Measurements from ENCODE around the gene ELFN2. TPM values are rescaled to one million over a fixed set of nuclear protein-coding genes. Genes with fewer than 3 reads are reported as not detected.

Gene ELFN2
- total and polyA plus RNA-seq, 2 experiments from 2014 or later, result 0.48 to 1.1 TPM

- WGBS, 2 experiments (ENCODE audit: low coverage in 1 of 2, low lambda C conversion rate in 2 of 2, missing lambda C conversion rate in 2 of 2), result 55 to 65% methylated on average over 5 of the region's 5 CpGs
- Histone ChIP-seq H3K4me3 (no peak overlapping the region), H3K9me3 (ENCODE audit: low read depth) (no peaks in the 10 kb centered on the region), H4K20me1 (ENCODE audit: insufficient read depth) (no peaks in the 10 kb centered on the region), H3K4me1 (ENCODE audit: insufficient read depth) (peaks cover 12% of the 10 kb centered on the region), H3K27ac (no peak overlapping the region), H3K36me3 (ENCODE audit: low read depth) (no peaks in the 10 kb centered on the region), H3K4me2 (ENCODE audit: unreplicated experiment) (no peak overlapping the region), H2AFZ (no peak overlapping the region), H3K79me2 (ENCODE audit: insufficient read depth) (no peaks in the 10 kb centered on the region), H3K27me3 (replicated peaks; ENCODE audit: insufficient read depth) (no peaks in the 10 kb centered on the region; the same call in 1 of the 2 replicates), H3K9me2 (ENCODE audit: insufficient read depth) (no peaks in the 10 kb centered on the region), H3K9ac (no peak overlapping the region), H3F3A (ENCODE audit: insufficient read depth) (no peaks in the 10 kb centered on the region)
- DNase-seq, result no peak
- TF ChIP-seq EZH2phosphoT487 (IDR thresholded peaks at IDR 0.05; ENCODE audit: insufficient read depth, low read depth), result no peak
- no peak for TF ChIP-seq EZH2 (IDR thresholded peaks at IDR 0.05; ENCODE audit: insufficient read depth, poor library complexity, severe bottlenecking)
- in situ Hi-C loops (cut with MboI), result no loop called here
Observed at GRCh38 chr22:37354670-37355069, 72.6 kb downstream of the ELFN2 start.

GRCh38 chr22:37354261-37354660 is 73.0 kb downstream of the ELFN2 start:
- H3K9ac ChIP-seq, result no peak overlapping the region
- H2AFZ ChIP-seq, result no peak overlapping the region
- H3K36me3 ChIP-seq (ENCODE audit: low read depth), result no peaks in the 10 kb centered on the region
- H3K79me2 ChIP-seq (ENCODE audit: insufficient read depth), result no peaks in the 10 kb centered on the region
- H3K4me3 ChIP-seq, result no peak overlapping the region
- WGBS, 2 experiments (ENCODE audit: low coverage in 1 of 2, low lambda C conversion rate in 2 of 2, missing lambda C conversion rate in 2 of 2), result 74 to 77% methylated on average over 4 of the region's 4 CpGs
- H3K4me2 ChIP-seq (ENCODE audit: unreplicated experiment), result peak overlapping the region; percentile 14
- H3K27ac ChIP-seq, result no peak overlapping the region
- no peaks in the 10 kb centered on the region for H3K9me3 ChIP-seq (ENCODE audit: low read depth)
- no peaks in the 10 kb centered on the region; the same call in 1 of the 2 replicates for H3K27me3 ChIP-seq (replicated peaks; ENCODE audit: insufficient read depth)
- in situ Hi-C loops (cut with MboI), result no loop called here
- H3K9me2 ChIP-seq (ENCODE audit: insufficient read depth), result no peaks in the 10 kb centered on the region
- TF ChIP-seq EZH2phosphoT487 (IDR thresholded peaks at IDR 0.05; ENCODE audit: insufficient read depth, low read depth) (no peak), EZH2 (IDR thresholded peaks at IDR 0.05; ENCODE audit: insufficient read depth, poor library complexity, severe bottlenecking) (no peak)
- DNase-seq, result no peak
- H3K4me1 ChIP-seq (ENCODE audit: insufficient read depth), result peaks cover 12% of the 10 kb centered on the region
- no peaks in the 10 kb centered on the region for H4K20me1 ChIP-seq (ENCODE audit: insufficient read depth)
- H3F3A ChIP-seq (ENCODE audit: insufficient read depth), result no peaks in the 10 kb centered on the region

- Histone ChIP-seq H3K36me3 (ENCODE audit: low read depth) (no peaks in the 10 kb centered on the region), H4K20me1 (ENCODE audit: insufficient read depth) (no peaks in the 10 kb centered on the region), H3F3A (ENCODE audit: insufficient read depth) (no peaks in the 10 kb centered on the region), H3K4me2 (ENCODE audit: unreplicated experiment) (peak overlapping the region; percentile 14), H3K79me2 (ENCODE audit: insufficient read depth) (no peaks in the 10 kb centered on the region), H3K9ac (no peak overlapping the region), H3K4me1 (ENCODE audit: insufficient read depth) (peaks cover 12% of the 10 kb centered on the region), H2AFZ (no peak overlapping the region), H3K4me3 (no peak overlapping the region), H3K9me2 (ENCODE audit: insufficient read depth) (no peaks in the 10 kb centered on the region), H3K27me3 (replicated peaks; ENCODE audit: insufficient read depth) (no peaks in the 10 kb centered on the region; the same call in 1 of the 2 replicates), H3K27ac (no peak overlapping the region), H3K9me3 (ENCODE audit: low read depth) (no peaks in the 10 kb centered on the region)
- in situ Hi-C loops (cut with MboI), result no loop called here
- DNase-seq, result peak; percentile 74
- no peak for TF ChIP-seq EZH2phosphoT487 (IDR thresholded peaks at IDR 0.05; ENCODE audit: insufficient read depth, low read depth)
- 32 to 37% methylated on average over 16 of the region's 16 CpGs for WGBS, 2 experiments (ENCODE audit: low coverage in 1 of 2, low lambda C conversion rate in 2 of 2, missing lambda C conversion rate in 2 of 2)
Observed at GRCh38 chr22:37353839-37354238, 73.4 kb downstream of the ELFN2 start.

GRCh38 chr22:37352481-37352880 is 74.8 kb downstream of the ELFN2 start:
- no peaks in the 10 kb centered on the region for H3K36me3 ChIP-seq (ENCODE audit: low read depth)
- no peaks in the 10 kb centered on the region for H3F3A ChIP-seq (ENCODE audit: insufficient read depth)
- WGBS, 2 experiments (ENCODE audit: low coverage in 1 of 2, low lambda C conversion rate in 2 of 2, missing lambda C conversion rate in 2 of 2), result 65 to 76% methylated on average over 7 of the region's 7 CpGs
- in situ Hi-C loops (cut with MboI), result no loop called here
- no peak overlapping the region for H3K9ac ChIP-seq
- peaks cover 12% of the 10 kb centered on the region for H3K4me1 ChIP-seq (ENCODE audit: insufficient read depth)
- TF ChIP-seq EZH2 (IDR thresholded peaks at IDR 0.05; ENCODE audit: insufficient read depth, poor library complexity, severe bottlenecking) (no peak), EZH2phosphoT487 (IDR thresholded peaks at IDR 0.05; ENCODE audit: insufficient read depth, low read depth) (no peak)
- H3K9me3 ChIP-seq (ENCODE audit: low read depth), result no peaks in the 10 kb centered on the region
- H4K20me1 ChIP-seq (ENCODE audit: insufficient read depth), result no peaks in the 10 kb centered on the region
- DNase-seq, result no peak
- H3K4me2 ChIP-seq (ENCODE audit: unreplicated experiment), result no peak overlapping the region
- no peaks in the 10 kb centered on the region for H3K9me2 ChIP-seq (ENCODE audit: insufficient read depth)
- no peak overlapping the region for H3K27ac ChIP-seq
- no peak overlapping the region for H2AFZ ChIP-seq
- no peak overlapping the region for H3K4me3 ChIP-seq
- no peaks in the 10 kb centered on the region for H3K79me2 ChIP-seq (ENCODE audit: insufficient read depth)
- H3K27me3 ChIP-seq (replicated peaks; ENCODE audit: insufficient read depth), result no peaks in the 10 kb centered on the region; the same call in 1 of the 2 replicates

- Histone ChIP-seq H3K36me3 (ENCODE audit: low read depth) (no peaks in the 10 kb centered on the region), H3K27me3 (replicated peaks; ENCODE audit: insufficient read depth) (no peaks in the 10 kb centered on the region; the same call in 1 of the 2 replicates), H3K9me2 (ENCODE audit: insufficient read depth) (no peaks in the 10 kb centered on the region), H3K79me2 (ENCODE audit: insufficient read depth) (no peaks in the 10 kb centered on the region), H3F3A (ENCODE audit: insufficient read depth) (peaks cover 5% of the 10 kb centered on the region), H3K27ac (no peak overlapping the region), H3K4me2 (ENCODE audit: unreplicated experiment) (no peak overlapping the region), H4K20me1 (ENCODE audit: insufficient read depth) (no peaks in the 10 kb centered on the region), H3K9ac (no peak overlapping the region), H3K4me3 (no peak overlapping the region), H3K4me1 (ENCODE audit: insufficient read depth) (peaks cover 16% of the 10 kb centered on the region), H3K9me3 (ENCODE audit: low read depth) (no peaks in the 10 kb centered on the region), H2AFZ (no peak overlapping the region)
- 21 to 31% methylated on average over 3 of the region's 3 CpGs for WGBS, 2 experiments (ENCODE audit: low coverage in 1 of 2, low lambda C conversion rate in 2 of 2, missing lambda C conversion rate in 2 of 2)
- TF ChIP-seq EZH2 (IDR thresholded peaks at IDR 0.05; ENCODE audit: insufficient read depth, poor library complexity, severe bottlenecking) (no peak), EZH2phosphoT487 (IDR thresholded peaks at IDR 0.05; ENCODE audit: insufficient read depth, low read depth) (no peak)
- DNase-seq, result no peak
- in situ Hi-C loops (cut with MboI), result no loop called here
Observed at GRCh38 chr22:37351232-37351631, 76.0 kb downstream of the ELFN2 start.

Data from GM23248 (cell line).